ENCODE results near the gene CBARP.
A peak's percentile ranks its signal among the peaks of the same experiment; 100 is the strongest.

The CBARP gene

GRCh38 chr19:1272423-1273262 lies 34.8 kb upstream of the CBARP start:
- CTCF ChIA-PET, result interaction anchor here (0.9 to 3.6 kb wide), 5 partner anchors 10 to 173 kb away, joined by 3 to 48 read pairs (median 4); no protein-coding TSS in a partner anchor
- TF ChIP-seq CTCF (IDR thresholded peaks at IDR 0.05; ENCODE audit: control extremely low read depth, extremely low read depth, low read depth, missing control alignments), result no peak
- POLR2A ChIA-PET, result interaction anchor here (1.1 to 1.8 kb wide), 5 partner anchors 10 to 339 kb away, joined by 3 to 6 read pairs (median 5); a partner anchor contains a TSS
- no peak for DNase-seq (ENCODE audit: extremely low spot score)

GRCh38 chr19:1271528-1272422 lies 34.0 kb upstream of the CBARP start:
- TF ChIP-seq CTCF (IDR thresholded peaks at IDR 0.05; ENCODE audit: control extremely low read depth, extremely low read depth, low read depth, missing control alignments), result no peak
- ChIA-PET POLR2A (interaction anchor here (1.4 to 1.8 kb wide), 2 partner anchors 9 to 27 kb away, joined by 5 to 6 read pairs; no protein-coding TSS in a partner anchor), CTCF (interaction anchor here (1.8 to 3.6 kb wide), 2 partner anchors 9 to 27 kb away, joined by 4 to 48 read pairs; no protein-coding TSS in a partner anchor)
- DNase-seq (ENCODE audit: extremely low spot score), result no peak

GRCh38 chr19:1270854-1271527 lies 33.2 kb upstream of the CBARP start:
- CTCF ChIA-PET, result interaction anchor here (1.8 to 3.6 kb wide), 2 partner anchors 8 to 27 kb away, joined by 4 to 48 read pairs; no protein-coding TSS in a partner anchor
- no peak for TF ChIP-seq CTCF (IDR thresholded peaks at IDR 0.05; ENCODE audit: control extremely low read depth, extremely low read depth, low read depth, missing control alignments)
- no peak for DNase-seq (ENCODE audit: extremely low spot score)
- POLR2A ChIA-PET, result interaction anchor here (1.4 kb wide), 1 partner anchor 27 kb away, joined by 6 read pairs; no protein-coding TSS in a partner anchor

- DNase-seq (ENCODE audit: extremely low spot score), result no peak
- TF ChIP-seq CTCF (IDR thresholded peaks at IDR 0.05; ENCODE audit: control extremely low read depth, extremely low read depth, low read depth, missing control alignments), result no peak
- CTCF ChIA-PET, result interaction anchor here (18.0 kb wide), 1 partner anchor 28 kb away, joined by 491 read pairs; the partner anchor contains the start of genes ATP5F1D and CBARP
- POLR2A ChIA-PET, result no interaction called here
Observed at GRCh38 chr19:1270213-1270853, 32.5 kb upstream of the CBARP start.

- peak; percentile 88 for DNase-seq (ENCODE audit: extremely low spot score)
- ChIA-PET CTCF (interaction anchor here (0.6 to 18.0 kb wide), 8 partner anchors 10 to 1244 kb away, joined by 3 to 491 read pairs (median 4); partner anchors contain the start of genes ATP5F1D and CBARP), POLR2A (interaction anchor here (0.7 to 4.0 kb wide), 19 partner anchors 10 to 1206 kb away, joined by 3 to 65 read pairs (median 4); partner anchors contain the start of genes ATP5F1D and GADD45B)
- TF ChIP-seq CTCF (IDR thresholded peaks at IDR 0.05; ENCODE audit: control extremely low read depth, extremely low read depth, low read depth, missing control alignments), result no peak
Observed at GRCh38 chr19:1269478-1270212, 31.8 kb upstream of the CBARP start.
